Erythroblast (primary cell): ENCODE measurements around the gene CHRM3.

Experiments used
- DNase-seq, 2 experiments: peaks; one replicate each; lab custom pipeline; 2025; lab: John Stamatoyannopoulos, UW
- GATA1 ChIP-seq: IDR thresholded peaks from 2 replicates; pipeline ENCODE4 v1.6.1; 2011; ENCODE audit warnings: low read depth, mild to moderate bottlenecking, control low read depth, low read length, moderate library complexity
- POLR2A ChIP-seq: IDR thresholded peaks from 2 replicates; pipeline ENCODE4 v1.6.1; 2011; ENCODE audit warnings: mild to moderate bottlenecking, low read length

Gene CHRM3

GRCh38 chr1:239382666-239383065, 3.7 kb upstream of the CHRM3 start:
- TF ChIP-seq GATA1 (no peak), POLR2A (no peak)
- no peak for DNase-seq

DNA sequence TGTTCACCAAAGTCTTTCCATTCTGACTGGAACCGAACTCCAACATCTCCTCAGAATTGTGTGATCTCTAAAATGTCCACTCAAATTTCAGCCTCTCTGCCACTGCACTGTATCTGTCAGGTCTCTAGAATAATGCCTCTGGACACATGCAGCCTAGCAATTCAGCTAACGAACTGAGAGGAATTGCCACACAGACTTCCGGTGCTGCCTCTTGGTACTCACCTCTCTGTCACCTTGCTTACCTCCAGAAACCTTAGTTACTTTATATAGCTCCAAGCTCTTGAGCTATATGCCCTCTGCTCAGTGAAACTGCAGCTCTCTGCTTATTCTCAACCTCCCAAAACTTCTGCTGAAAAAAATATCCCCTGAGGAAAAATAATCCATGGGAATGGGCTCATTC, 2.7 kb upstream of the CHRM3 start:
- DNase-seq, result no peak
- TF ChIP-seq POLR2A (no peak), GATA1 (no peak)

GRCh38 chr1:239387304-239388158, 1.2 kb downstream of the CHRM3 start:
- DNase-seq, result no peak
- TF ChIP-seq POLR2A (no peak), GATA1 (no peak)

DNA sequence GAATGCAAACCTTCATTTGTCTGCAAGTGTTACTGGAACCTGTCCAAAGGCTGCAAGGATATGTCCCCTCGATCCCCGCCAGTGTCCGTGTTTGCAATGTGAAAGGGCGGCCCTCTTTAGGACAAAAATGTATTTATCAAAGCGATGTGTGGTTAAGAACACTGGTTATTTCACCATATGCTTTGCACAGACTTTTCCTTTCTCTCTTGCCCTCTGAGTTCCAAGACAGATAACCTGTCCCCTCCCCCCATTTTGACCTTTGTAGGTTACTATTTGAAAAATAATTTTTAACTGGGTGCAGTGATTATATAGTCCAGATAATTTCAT, 1.8 kb downstream of the CHRM3 start:
- no peak for TF ChIP-seq GATA1
- no peak for TF ChIP-seq POLR2A
- no peak for DNase-seq

- no peak for DNase-seq
- TF ChIP-seq GATA1, result no peak
These were observed 2.2 kb downstream of the CHRM3 start for GRCh38 chr1:239388578-239388977.

DNA sequence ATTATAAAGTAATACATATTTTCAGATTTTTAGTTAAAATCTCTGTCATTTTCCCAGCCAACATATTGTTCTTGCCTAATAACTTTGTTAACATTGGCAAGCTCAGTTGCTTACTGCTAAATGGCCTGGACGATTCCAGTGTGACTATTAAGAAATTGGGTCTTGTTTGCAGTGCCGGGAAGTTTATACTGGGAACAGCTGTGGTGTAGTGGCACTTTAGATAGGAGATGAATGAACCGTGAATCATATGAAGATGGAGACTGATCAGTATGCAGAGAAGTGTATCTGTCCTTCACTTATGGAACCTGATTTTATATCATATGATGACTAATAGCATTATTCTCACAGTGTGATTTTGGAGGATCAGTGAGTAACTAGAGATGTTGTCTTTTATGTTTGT, 3.3 kb downstream of the CHRM3 start:
- DNase-seq, result no peak
- TF ChIP-seq GATA1, result no peak
- no peak for TF ChIP-seq POLR2A

- TF ChIP-seq POLR2A (no peak), GATA1 (no peak)
- DNase-seq, result no peak
These were observed 5.9 kb downstream of the CHRM3 start for GRCh38 chr1:239392271-239392670.

- no peak for TF ChIP-seq POLR2A
- TF ChIP-seq GATA1, result no peak
- no peak for DNase-seq
These were observed 7.7 kb downstream of the CHRM3 start for GRCh38 chr1:239394107-239394506.

DNA sequence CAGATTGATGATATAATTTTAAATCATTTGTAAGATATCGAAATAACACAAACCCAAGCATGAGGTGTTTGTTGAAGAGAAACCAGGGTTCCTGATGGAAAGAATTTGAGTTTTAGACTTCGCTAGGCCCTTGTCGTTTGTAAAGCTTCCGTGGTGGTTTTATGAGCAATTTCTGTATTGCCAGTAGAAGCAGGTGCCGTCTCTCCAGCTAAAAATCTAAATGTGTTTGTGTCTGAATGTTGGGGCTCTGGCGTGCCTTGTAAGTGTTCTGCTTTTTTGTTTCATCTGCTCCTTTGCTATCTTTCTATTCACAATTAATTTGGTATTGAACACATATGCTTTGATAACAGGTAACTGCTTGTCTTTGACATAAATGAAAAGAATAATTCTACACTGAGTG, 27.5 kb downstream of the CHRM3 start:
- TF ChIP-seq POLR2A (no peak), GATA1 (no peak)
- no peak for DNase-seq

- DNase-seq, result no peak
- TF ChIP-seq POLR2A (no peak), GATA1 (no peak)
These were observed 30.9 kb downstream of the CHRM3 start for GRCh38 chr1:239417221-239417620.

- TF ChIP-seq POLR2A (no peak), GATA1 (no peak)
- DNase-seq, result no peak
These were observed 31.7 kb downstream of the CHRM3 start for GRCh38 chr1:239417986-239418640.

- DNase-seq, result no peak
- TF ChIP-seq GATA1, result no peak
These were observed 32.3 kb downstream of the CHRM3 start for GRCh38 chr1:239418681-239419080.

GRCh38 chr1:239421811-239422210, 35.4 kb downstream of the CHRM3 start:
- no peak for TF ChIP-seq POLR2A
- TF ChIP-seq GATA1, result no peak
- no peak for DNase-seq

DNA sequence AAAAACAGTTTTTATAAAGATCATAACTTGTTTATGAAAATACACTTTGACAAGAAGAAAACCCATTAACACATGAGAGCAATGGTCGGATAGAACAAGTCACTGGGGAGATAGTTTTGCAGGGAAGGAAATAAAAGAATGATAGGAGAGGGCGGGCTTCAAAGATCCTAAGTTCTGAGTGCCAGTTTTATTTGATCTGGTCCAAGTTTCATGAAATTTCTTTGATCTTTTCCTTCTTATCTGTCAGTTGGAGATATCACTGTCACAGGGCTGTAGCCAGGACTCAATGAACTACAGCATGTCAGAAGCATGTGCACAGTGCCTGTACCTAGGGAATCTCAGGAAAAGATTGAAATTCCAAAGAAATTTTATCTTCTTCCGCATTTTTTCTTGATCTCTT, 36.5 kb downstream of the CHRM3 start:
- no peak for DNase-seq
- TF ChIP-seq POLR2A, result no peak
- TF ChIP-seq GATA1, result no peak

DNA sequence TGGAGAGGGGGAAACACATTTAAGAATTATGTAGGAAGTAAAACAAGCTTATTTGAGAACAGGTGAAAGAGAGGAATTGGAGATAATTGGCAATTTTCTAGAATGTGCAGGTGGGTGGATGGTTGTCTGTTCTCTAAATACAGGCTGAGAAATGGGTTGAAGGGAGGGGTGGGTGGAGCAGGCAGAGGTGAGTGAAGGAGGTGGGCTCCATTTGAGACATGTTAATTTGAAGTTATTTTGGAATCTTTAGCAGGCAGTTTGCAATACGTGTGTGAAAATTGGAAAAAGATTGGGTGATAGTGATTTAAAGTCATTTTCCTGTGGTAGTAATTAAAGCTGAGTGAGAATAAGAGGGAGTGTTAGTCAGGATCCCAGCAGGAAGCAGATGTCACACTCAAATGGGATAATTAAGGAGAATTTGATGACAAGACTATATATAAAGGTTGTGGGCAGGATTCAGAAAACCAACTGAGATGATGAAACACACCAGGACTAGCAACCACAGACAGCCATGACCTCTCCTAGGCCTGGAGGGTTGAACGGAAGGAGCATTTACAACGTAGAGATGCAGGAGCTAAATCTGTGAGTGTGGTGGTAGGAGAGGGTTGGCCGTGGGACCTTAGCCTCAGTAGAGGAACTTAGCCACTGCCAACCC, 40.6 kb downstream of the CHRM3 start:
- TF ChIP-seq GATA1 (no peak), POLR2A (no peak)
- no peak for DNase-seq

DNA sequence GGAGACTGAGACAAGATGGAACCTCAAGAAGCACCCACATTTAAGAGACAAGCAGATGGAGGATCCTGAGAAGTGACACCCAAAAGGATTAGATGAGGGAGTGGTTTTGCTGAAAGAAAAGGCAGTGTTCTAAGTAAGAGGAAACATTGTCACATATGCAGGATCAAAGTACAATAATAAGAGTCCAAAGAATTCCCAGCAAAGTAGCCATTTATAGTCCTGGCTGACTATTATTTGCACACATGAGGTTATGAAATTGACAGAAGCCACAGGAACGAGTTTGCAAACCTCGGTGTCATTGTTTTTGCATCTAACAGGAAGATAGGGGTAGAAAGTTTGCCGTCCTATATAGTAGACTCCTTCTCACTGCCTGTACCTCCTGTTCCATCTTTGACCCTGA, 41.3 kb downstream of the CHRM3 start:
- TF ChIP-seq GATA1 (no peak), POLR2A (no peak)

More for the DNA sequence above, 41.3 kb downstream of the CHRM3 start:
- no peak for DNase-seq
